ENCODE measurements around the gene NOP53.
"Not testable (repeated sequence)": the region's sequence is repeated elsewhere in the genome, so short reads cannot be mapped to it uniquely, and the experiment has no call there.

NOP53 gene

GRCh38 chr19:47786566-47786965 lies 41.2 kb downstream of the NOP53 start:
- Histone ChIP-seq H4K8ac (ENCODE audit: low read length) (no peak overlapping the region), H3K9ac (ENCODE audit: low read length) (no peak overlapping the region), H3K27me3 (ENCODE audit: control insufficient read depth in 1 of 2, insufficient read depth in 1 of 2, low read length in 2 of 2) (no peaks in the 10 kb centered on the region), H2BK120ac (ENCODE audit: low read depth, low read length) (no peak overlapping the region), H3K23ac (ENCODE audit: low read length in 2 of 2) (no peak overlapping the region), H3K36me3 (ENCODE audit: control insufficient read depth in 1 of 2, insufficient read depth in 2 of 2, low read depth in 1 of 2, low read length in 2 of 2) (peaks cover 40 to 51% of the 10 kb centered on the region in 2 experiments), H3K18ac (ENCODE audit: low read depth in 1 of 2, low read length in 2 of 2) (no peak overlapping the region), H3K4me1 (ENCODE audit: control insufficient read depth, insufficient read depth, low read depth, low read length) (peaks cover 8% of the 10 kb centered on the region), H2BK15ac (ENCODE audit: low read depth, poor library complexity, severe bottlenecking) (no peak overlapping the region), H4K91ac (ENCODE audit: low read length) (no peak overlapping the region), H3K4me2 (ENCODE audit: low read length, poor library complexity, severe bottlenecking) (no peak overlapping the region), H3K27ac (ENCODE audit: low read length, poor library complexity, severe bottlenecking) (no peak overlapping the region), H3K4me3 (ENCODE audit: insufficient read depth in 1 of 2, low read depth in 1 of 2, low read length in 2 of 2) (no peak overlapping the region), H3K14ac (ENCODE audit: low read length in 2 of 2) (no peak overlapping the region), H2AFZ (ENCODE audit: low read depth, low read length) (no peak overlapping the region), H2BK12ac (ENCODE audit: low read length in 2 of 2) (no peak overlapping the region), H3K4ac (ENCODE audit: low read depth in 1 of 2, low read length in 2 of 2) (no peak overlapping the region), H3K9me3 (ENCODE audit: control insufficient read depth, low read length) (no peaks in the 10 kb centered on the region), H3K79me1 (replicated peaks; ENCODE audit: low read length, poor library complexity, severe bottlenecking) (peaks cover 9% of the 10 kb centered on the region), H2BK5ac (ENCODE audit: low read depth, low read length, poor library complexity, severe bottlenecking) (no peak overlapping the region), H2AK5ac (ENCODE audit: low read length, severe bottlenecking) (no peak overlapping the region)
- no peak for DNase-seq
- WGBS: 97% methylated on average over 7 of the region's 7 CpGs

GRCh38 chr19:47787307-47787706 lies 42.0 kb downstream of the NOP53 start:
- H3K79me1 ChIP-seq (replicated peaks; ENCODE audit: low read length, poor library complexity, severe bottlenecking); H2BK12ac ChIP-seq (ENCODE audit: low read length in 2 of 2); H4K8ac ChIP-seq (ENCODE audit: low read length); H2BK5ac ChIP-seq (ENCODE audit: low read depth, low read length, poor library complexity, severe bottlenecking); H3K9me3 ChIP-seq (ENCODE audit: control insufficient read depth, low read length); H3K4ac ChIP-seq (ENCODE audit: low read depth in 1 of 2, low read length in 2 of 2); H3K18ac ChIP-seq (ENCODE audit: low read depth in 1 of 2, low read length in 2 of 2); H3K27ac ChIP-seq (ENCODE audit: low read length, poor library complexity, severe bottlenecking); H2BK15ac ChIP-seq (ENCODE audit: low read depth, poor library complexity, severe bottlenecking); H3K4me2 ChIP-seq (ENCODE audit: low read length, poor library complexity, severe bottlenecking); H2BK120ac ChIP-seq (ENCODE audit: low read depth, low read length); H3K9ac ChIP-seq (ENCODE audit: low read length); H3K4me1 ChIP-seq (ENCODE audit: control insufficient read depth, insufficient read depth, low read depth, low read length); H3K14ac ChIP-seq (ENCODE audit: low read length in 2 of 2); H2AK5ac ChIP-seq (ENCODE audit: low read length, severe bottlenecking); DNase-seq; H3K23ac ChIP-seq (ENCODE audit: low read length in 2 of 2); H3K27me3 ChIP-seq (ENCODE audit: control insufficient read depth in 1 of 2, insufficient read depth in 1 of 2, low read length in 2 of 2); H4K91ac ChIP-seq (ENCODE audit: low read length); H2AFZ ChIP-seq (ENCODE audit: low read depth, low read length); H3K4me3 ChIP-seq (ENCODE audit: insufficient read depth in 1 of 2, low read depth in 1 of 2, low read length in 2 of 2): not testable (repeated sequence)
- H3K36me3 ChIP-seq (ENCODE audit: control insufficient read depth in 1 of 2, insufficient read depth in 2 of 2, low read depth in 1 of 2, low read length in 2 of 2): peaks cover 36 to 44% of the 10 kb centered on the region in 2 experiments
- WGBS: 93% methylated on average over 10 of the region's 10 CpGs

GRCh38 chr19:47789811-47790210 lies 44.5 kb downstream of the NOP53 start:
- not testable (repeated sequence) for H3K18ac ChIP-seq (ENCODE audit: low read depth in 1 of 2, low read length in 2 of 2); H2BK120ac ChIP-seq (ENCODE audit: low read depth, low read length); H3K27ac ChIP-seq (ENCODE audit: low read length, poor library complexity, severe bottlenecking); H3K4ac ChIP-seq (ENCODE audit: low read depth in 1 of 2, low read length in 2 of 2); H2BK15ac ChIP-seq (ENCODE audit: low read depth, poor library complexity, severe bottlenecking); H2AFZ ChIP-seq (ENCODE audit: low read depth, low read length); H3K9me3 ChIP-seq (ENCODE audit: control insufficient read depth, low read length); H3K4me1 ChIP-seq (ENCODE audit: control insufficient read depth, insufficient read depth, low read depth, low read length); H3K79me1 ChIP-seq (replicated peaks; ENCODE audit: low read length, poor library complexity, severe bottlenecking); H3K14ac ChIP-seq (ENCODE audit: low read length in 2 of 2); H3K4me2 ChIP-seq (ENCODE audit: low read length, poor library complexity, severe bottlenecking); DNase-seq; H3K27me3 ChIP-seq (ENCODE audit: control insufficient read depth in 1 of 2, insufficient read depth in 1 of 2, low read length in 2 of 2); H4K91ac ChIP-seq (ENCODE audit: low read length); H3K4me3 ChIP-seq (ENCODE audit: insufficient read depth in 1 of 2, low read depth in 1 of 2, low read length in 2 of 2); H2AK5ac ChIP-seq (ENCODE audit: low read length, severe bottlenecking); H3K9ac ChIP-seq (ENCODE audit: low read length); H2BK5ac ChIP-seq (ENCODE audit: low read depth, low read length, poor library complexity, severe bottlenecking); H4K8ac ChIP-seq (ENCODE audit: low read length); H2BK12ac ChIP-seq (ENCODE audit: low read length in 2 of 2); H3K23ac ChIP-seq (ENCODE audit: low read length in 2 of 2)
- H3K36me3 ChIP-seq (ENCODE audit: control insufficient read depth in 1 of 2, insufficient read depth in 2 of 2, low read depth in 1 of 2, low read length in 2 of 2): peaks cover 22% of the 10 kb centered on the region in 2 experiments
- 88% methylated on average over 13 of the region's 13 CpGs for WGBS

GRCh38 chr19:47790398-47790814 lies 45.1 kb downstream of the NOP53 start:
- H3K4me2 ChIP-seq (ENCODE audit: low read length, poor library complexity, severe bottlenecking): no peak overlapping the region
- H4K91ac ChIP-seq (ENCODE audit: low read length): no peak overlapping the region
- H4K8ac ChIP-seq (ENCODE audit: low read length): no peak overlapping the region
- H3K79me1 ChIP-seq (replicated peaks; ENCODE audit: low read length, poor library complexity, severe bottlenecking): no peaks in the 10 kb centered on the region
- H2BK5ac ChIP-seq (ENCODE audit: low read depth, low read length, poor library complexity, severe bottlenecking): no peak overlapping the region
- DNase-seq: peak; percentile 75
- no peaks in the 10 kb centered on the region for H3K27me3 ChIP-seq (ENCODE audit: control insufficient read depth in 1 of 2, insufficient read depth in 1 of 2, low read length in 2 of 2)
- 13% methylated on average over 9 of the region's 10 CpGs for whole genome bisulfite sequencing
- peak overlapping the region; percentile 39 for H2AFZ ChIP-seq (ENCODE audit: low read depth, low read length)
- H3K23ac ChIP-seq (ENCODE audit: low read length in 2 of 2): no peak overlapping the region
- no peak overlapping the region for H3K27ac ChIP-seq (ENCODE audit: low read length, poor library complexity, severe bottlenecking)
- no peak overlapping the region for H2BK120ac ChIP-seq (ENCODE audit: low read depth, low read length)
- no peak overlapping the region for H2BK15ac ChIP-seq (ENCODE audit: low read depth, poor library complexity, severe bottlenecking)
- no peak overlapping the region for H3K14ac ChIP-seq (ENCODE audit: low read length in 2 of 2)
- no peak overlapping the region for H2BK12ac ChIP-seq (ENCODE audit: low read length in 2 of 2)
- H3K4me1 ChIP-seq (ENCODE audit: control insufficient read depth, insufficient read depth, low read depth, low read length): peaks cover 6% of the 10 kb centered on the region
- H3K36me3 ChIP-seq (ENCODE audit: control insufficient read depth in 1 of 2, insufficient read depth in 2 of 2, low read depth in 1 of 2, low read length in 2 of 2): peaks cover 17 to 20% of the 10 kb centered on the region in 2 experiments
- peak overlapping the region in 1 of 2 experiments; percentile 34 for H3K18ac ChIP-seq (ENCODE audit: low read depth in 1 of 2, low read length in 2 of 2)
- no peak overlapping the region for H2AK5ac ChIP-seq (ENCODE audit: low read length, severe bottlenecking)
- H3K9ac ChIP-seq (ENCODE audit: low read length): no peak overlapping the region
- H3K4me3 ChIP-seq (ENCODE audit: insufficient read depth in 1 of 2, low read depth in 1 of 2, low read length in 2 of 2): no peak overlapping the region
- H3K4ac ChIP-seq (ENCODE audit: low read depth in 1 of 2, low read length in 2 of 2): no peak overlapping the region
- no peaks in the 10 kb centered on the region for H3K9me3 ChIP-seq (ENCODE audit: control insufficient read depth, low read length)
